Stomach smooth muscle (tissue), 2 donors: Measurements from ENCODE around the gene IGF2R.
"Not testable (repeated sequence)": the region's sequence is repeated elsewhere in the genome, so short reads cannot be mapped to it uniquely, and the experiment has no call there.

Experiments used
- H3K27ac ChIP-seq: one replicate; pipeline ENCODE4 v1.7.0; 2013; ENCODE audit warnings: mild to moderate bottlenecking, low read length, inconsistent platforms
- H3K27me3 ChIP-seq, 2 donors: one replicate each; pipeline ENCODE4 v1.7.0; 2013; ENCODE audit warnings: low read length in 2 of 2; ENCODE audit not compliant: insufficient read depth in 2 of 2, control insufficient read depth in 1 of 2
- H3K36me3 ChIP-seq, 2 donors: one replicate each; pipeline ENCODE4 v1.7.0; 2013; ENCODE audit warnings: low read length in 2 of 2; ENCODE audit not compliant: control insufficient read depth in 2 of 2, insufficient read depth in 2 of 2
- H3K4me1 ChIP-seq: one replicate; pipeline ENCODE4 v1.7.0; 2013; ENCODE audit warnings: low read length; ENCODE audit not compliant: control insufficient read depth, insufficient read depth
- H3K4me3 ChIP-seq, 2 donors: one replicate each; pipeline ENCODE4 v1.7.0; 2013; ENCODE audit warnings: low read length in 2 of 2
- H3K9ac ChIP-seq, 2 donors: one replicate each; pipeline ENCODE4 v1.7.0; 2013; ENCODE audit warnings: low read length in 2 of 2, mild to moderate bottlenecking in 1 of 2
- H3K9me3 ChIP-seq, 2 donors: one replicate each; pipeline ENCODE4 v1.7.0; 2013; ENCODE audit warnings: low read length in 2 of 2; ENCODE audit not compliant: control insufficient read depth in 2 of 2
- donor health status: healthy.
- donor health status: Pancreatic carcinoma.

IGF2R gene

DNA sequence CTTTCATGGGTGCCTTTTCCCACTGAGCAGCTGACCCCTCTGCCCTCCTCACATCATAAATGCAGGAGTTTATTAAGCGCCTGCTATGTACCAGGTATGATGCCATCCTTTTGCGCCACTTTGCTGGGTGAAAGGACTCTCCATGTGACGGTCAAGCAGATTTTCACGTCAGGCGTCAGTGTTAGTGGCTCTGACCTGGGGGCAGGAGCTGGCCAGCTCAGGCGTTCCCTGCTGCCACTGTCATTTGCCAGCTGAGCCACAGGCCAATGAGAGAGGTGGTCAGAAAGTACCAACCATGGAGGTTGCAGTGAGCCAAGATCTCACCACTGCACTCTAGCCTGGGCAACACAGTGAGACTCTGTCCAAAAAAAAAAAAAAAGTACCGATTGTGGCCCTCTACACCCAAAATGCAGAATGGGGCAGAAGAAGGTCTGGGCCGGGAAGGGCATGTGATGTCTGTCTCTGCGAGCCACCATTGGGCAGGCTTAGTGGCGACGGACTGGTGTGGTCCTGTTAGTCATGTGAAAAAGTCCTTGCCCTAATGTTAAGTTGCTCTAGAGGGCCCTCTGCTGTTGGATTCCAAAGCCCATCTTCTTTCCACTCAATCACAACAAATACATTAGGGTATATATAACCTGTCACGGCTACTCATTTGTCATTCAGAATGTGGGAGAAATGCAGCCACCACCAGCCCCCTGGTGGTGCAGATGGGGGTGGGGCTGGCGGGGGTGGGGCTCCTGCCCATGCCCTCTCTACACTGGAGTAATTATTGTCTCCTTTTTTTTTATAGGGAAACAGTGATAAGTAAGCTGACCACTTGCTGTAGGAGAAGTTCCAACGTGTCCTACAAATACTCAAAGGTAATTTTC lies 134.3 kb downstream of the IGF2R start:
- Histone ChIP-seq H3K9me3 (no peaks in the 10 kb centered on the region), H3K9ac (no peak overlapping the region), H3K4me1 (no peaks in the 10 kb centered on the region), H3K4me3 (no peak overlapping the region), H3K27ac (no peak overlapping the region), H3K27me3 (no peaks in the 10 kb centered on the region), H3K36me3 (peaks cover 18 to 41% of the 10 kb centered on the region in 2 donors)

DNA sequence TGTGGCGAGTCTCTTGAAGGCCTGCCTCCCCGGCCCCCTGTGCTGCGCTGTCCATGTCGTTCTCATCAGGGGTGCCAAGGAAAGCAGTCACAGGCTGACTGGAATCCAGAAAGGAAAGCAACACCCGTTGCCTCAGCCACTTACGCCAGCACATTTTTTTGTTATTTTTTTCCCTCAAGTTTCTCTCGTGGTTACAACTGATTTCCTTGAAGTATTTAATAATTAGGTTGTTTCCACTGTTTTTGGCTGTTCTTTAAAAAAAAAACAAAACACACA lies 134.9 kb downstream of the IGF2R start:
- H3K36me3 ChIP-seq = peaks cover 17 to 41% of the 10 kb centered on the region in 2 donors
- H3K4me1 ChIP-seq = no peaks in the 10 kb centered on the region
- no peak overlapping the region for H3K27ac ChIP-seq
- H3K9me3 ChIP-seq = no peaks in the 10 kb centered on the region
- H3K9ac ChIP-seq = no peak overlapping the region
- no peak overlapping the region for H3K4me3 ChIP-seq
- no peaks in the 10 kb centered on the region for H3K27me3 ChIP-seq

DNA sequence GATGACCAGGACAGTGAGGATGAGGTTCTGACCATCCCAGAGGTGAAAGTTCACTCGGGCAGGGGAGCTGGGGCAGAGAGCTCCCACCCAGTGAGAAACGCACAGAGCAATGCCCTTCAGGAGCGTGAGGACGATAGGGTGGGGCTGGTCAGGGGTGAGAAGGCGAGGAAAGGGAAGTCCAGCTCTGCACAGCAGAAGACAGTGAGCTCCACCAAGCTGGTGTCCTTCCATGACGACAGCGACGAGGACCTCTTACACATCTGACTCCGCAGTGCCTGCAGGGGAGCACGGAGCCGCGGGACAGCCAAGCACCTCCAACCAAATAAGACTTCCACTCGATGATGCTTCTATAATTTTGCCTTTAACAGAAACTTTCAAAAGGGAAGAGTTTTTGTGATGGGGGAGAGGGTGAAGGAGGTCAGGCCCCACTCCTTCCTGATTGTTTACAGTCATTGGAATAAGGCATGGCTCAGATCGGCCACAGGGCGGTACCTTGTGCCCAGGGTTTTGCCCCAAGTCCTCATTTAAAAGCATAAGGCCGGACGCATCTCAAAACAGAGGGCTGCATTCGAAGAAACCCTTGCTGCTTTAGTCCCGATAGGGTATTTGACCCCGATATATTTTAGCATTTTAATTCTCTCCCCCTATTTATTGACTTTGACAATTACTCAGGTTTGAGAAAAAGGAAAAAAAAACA lies 136.1 kb downstream of the IGF2R start:
- Histone ChIP-seq H3K9me3 (no peaks in the 10 kb centered on the region), H3K9ac (no peak overlapping the region), H3K27ac (no peak overlapping the region), H3K36me3 (peaks cover 17 to 43% of the 10 kb centered on the region in 2 donors), H3K4me3 (no peak overlapping the region), H3K4me1 (no peaks in the 10 kb centered on the region), H3K27me3 (no peaks in the 10 kb centered on the region)

GRCh38 chr6:160106010-160106409 lies 137.1 kb downstream of the IGF2R start:
- no peak overlapping the region for H3K9ac ChIP-seq
- H3K4me1 ChIP-seq = no peaks in the 10 kb centered on the region
- peaks cover 17 to 43% of the 10 kb centered on the region in 2 donors for H3K36me3 ChIP-seq
- H3K27ac ChIP-seq = no peak overlapping the region
- H3K4me3 ChIP-seq = no peak overlapping the region
- H3K9me3 ChIP-seq = no peaks in the 10 kb centered on the region
- no peaks in the 10 kb centered on the region for H3K27me3 ChIP-seq

- Histone ChIP-seq H3K27me3 (no peaks in the 10 kb centered on the region), H3K9me3 (no peaks in the 10 kb centered on the region), H3K4me1 (no peaks in the 10 kb centered on the region), H3K4me3 (no peak overlapping the region), H3K9ac (no peak overlapping the region), H3K27ac (no peak overlapping the region), H3K36me3 (peaks cover 17 to 37% of the 10 kb centered on the region in 2 donors)
Measured at GRCh38 chr6:160106701-160107100, 137.8 kb downstream of the IGF2R start.

DNA sequence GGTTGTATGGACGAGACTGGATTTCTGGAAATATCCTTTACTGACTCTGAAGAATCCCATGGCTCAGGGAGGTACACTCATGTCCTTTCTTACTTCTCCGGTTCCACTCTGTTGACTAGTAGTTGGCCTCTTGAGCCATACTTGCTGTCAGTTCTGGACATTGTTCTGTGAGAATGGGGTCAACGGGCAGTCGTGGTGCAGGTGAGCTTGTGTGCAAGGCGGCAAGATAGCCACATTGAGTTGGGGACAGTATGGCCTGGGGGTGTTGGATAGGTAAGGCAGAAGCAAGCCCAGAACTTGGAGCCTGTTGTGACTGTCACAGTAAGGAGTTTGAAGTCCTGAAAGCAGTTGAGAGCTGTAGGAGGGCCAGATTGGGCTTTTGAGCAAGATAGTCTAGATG lies 139.2 kb downstream of the IGF2R start:
- Histone ChIP-seq H3K36me3 (peaks cover 17 to 24% of the 10 kb centered on the region in 2 donors), H3K27me3 (no peaks in the 10 kb centered on the region), H3K9ac (no peak overlapping the region), H3K4me1 (no peaks in the 10 kb centered on the region), H3K4me3 (no peak overlapping the region), H3K9me3 (no peaks in the 10 kb centered on the region), H3K27ac (no peak overlapping the region)

- Histone ChIP-seq H3K36me3 (peaks cover 0 to 8% of the 10 kb centered on the region in 2 donors), H3K27me3 (no peaks in the 10 kb centered on the region), H3K9ac (no peak overlapping the region), H3K4me3 (no peak overlapping the region), H3K4me1 (no peaks in the 10 kb centered on the region), H3K9me3 (no peaks in the 10 kb centered on the region), H3K27ac (no peak overlapping the region)
Measured at GRCh38 chr6:160110586-160111123, 141.8 kb downstream of the IGF2R start.

DNA sequence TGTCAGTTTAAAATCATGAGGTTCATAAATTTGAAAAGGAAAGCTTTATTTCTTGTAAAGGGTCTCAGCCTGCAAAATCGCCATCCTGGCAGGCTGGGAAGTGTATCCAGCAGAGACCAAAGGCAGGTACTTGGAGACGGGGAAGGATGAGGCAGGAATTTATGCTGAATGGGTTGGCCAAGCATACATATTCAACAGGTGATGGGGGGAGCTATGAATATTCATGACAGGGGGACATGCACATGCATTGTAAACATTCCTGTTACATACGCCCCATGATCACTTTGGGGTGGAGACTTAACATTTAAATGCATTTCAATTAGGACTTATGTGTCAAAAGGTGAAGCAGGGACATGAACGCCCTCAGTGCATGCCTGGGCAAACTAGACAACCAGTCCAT lies 142.9 kb downstream of the IGF2R start:
- no peaks in the 10 kb centered on the region for H3K27me3 ChIP-seq
- no peaks in the 10 kb centered on the region for H3K4me1 ChIP-seq
- H3K36me3 ChIP-seq = peaks cover 0 to 7% of the 10 kb centered on the region in 2 donors
- no peak overlapping the region for H3K9ac ChIP-seq
- H3K27ac ChIP-seq = no peak overlapping the region
- no peaks in the 10 kb centered on the region for H3K9me3 ChIP-seq
- H3K4me3 ChIP-seq = no peak overlapping the region

GRCh38 chr6:160112628-160113299 lies 143.9 kb downstream of the IGF2R start:
- H3K9ac ChIP-seq = no peak overlapping the region
- H3K27me3 ChIP-seq = no peaks in the 10 kb centered on the region
- H3K9me3 ChIP-seq = no peaks in the 10 kb centered on the region
- no peak overlapping the region for H3K4me3 ChIP-seq
- no peak overlapping the region for H3K27ac ChIP-seq
- no peaks in the 10 kb centered on the region for H3K4me1 ChIP-seq
- peaks cover 0 to 12% of the 10 kb centered on the region in 2 donors for H3K36me3 ChIP-seq

- H3K27me3 ChIP-seq, H3K27ac ChIP-seq, H3K4me3 ChIP-seq, H3K36me3 ChIP-seq, H3K9me3 ChIP-seq, H3K9ac ChIP-seq, H3K4me1 ChIP-seq: not testable (repeated sequence)
Measured at GRCh38 chr6:160114536-160114935, 145.7 kb downstream of the IGF2R start.
